AG09319 (cell line): ENCODE data around the gene ASCL5.

ENCODE experiments used
- DNase-seq: peaks from one replicate; pipeline ENCODE4 v3.0.0-alpha.2; 2010; ENCODE audit warnings: low read depth; ENCODE audit errors: extremely low read depth
- TF ChIP-seq, protein P1 (sequence below): IDR thresholded peaks from 2 replicates; pipeline ENCODE4 v1.5.1; 2011; ENCODE audit warnings: low read depth, mild to moderate bottlenecking, inconsistent platforms, low read length, moderate library complexity

The ASCL5 gene

GRCh38 chr1:201128962-201129361 lies 2.0 kb upstream of the ASCL5 start:
- TF ChIP-seq, protein P1, sequence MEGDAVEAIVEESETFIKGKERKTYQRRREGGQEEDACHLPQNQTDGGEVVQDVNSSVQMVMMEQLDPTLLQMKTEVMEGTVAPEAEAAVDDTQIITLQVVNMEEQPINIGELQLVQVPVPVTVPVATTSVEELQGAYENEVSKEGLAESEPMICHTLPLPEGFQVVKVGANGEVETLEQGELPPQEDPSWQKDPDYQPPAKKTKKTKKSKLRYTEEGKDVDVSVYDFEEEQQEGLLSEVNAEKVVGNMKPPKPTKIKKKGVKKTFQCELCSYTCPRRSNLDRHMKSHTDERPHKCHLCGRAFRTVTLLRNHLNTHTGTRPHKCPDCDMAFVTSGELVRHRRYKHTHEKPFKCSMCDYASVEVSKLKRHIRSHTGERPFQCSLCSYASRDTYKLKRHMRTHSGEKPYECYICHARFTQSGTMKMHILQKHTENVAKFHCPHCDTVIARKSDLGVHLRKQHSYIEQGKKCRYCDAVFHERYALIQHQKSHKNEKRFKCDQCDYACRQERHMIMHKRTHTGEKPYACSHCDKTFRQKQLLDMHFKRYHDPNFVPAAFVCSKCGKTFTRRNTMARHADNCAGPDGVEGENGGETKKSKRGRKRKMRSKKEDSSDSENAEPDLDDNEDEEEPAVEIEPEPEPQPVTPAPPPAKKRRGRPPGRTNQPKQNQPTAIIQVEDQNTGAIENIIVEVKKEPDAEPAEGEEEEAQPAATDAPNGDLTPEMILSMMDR, result no peak
- DNase-seq, result no peak

DNA sequence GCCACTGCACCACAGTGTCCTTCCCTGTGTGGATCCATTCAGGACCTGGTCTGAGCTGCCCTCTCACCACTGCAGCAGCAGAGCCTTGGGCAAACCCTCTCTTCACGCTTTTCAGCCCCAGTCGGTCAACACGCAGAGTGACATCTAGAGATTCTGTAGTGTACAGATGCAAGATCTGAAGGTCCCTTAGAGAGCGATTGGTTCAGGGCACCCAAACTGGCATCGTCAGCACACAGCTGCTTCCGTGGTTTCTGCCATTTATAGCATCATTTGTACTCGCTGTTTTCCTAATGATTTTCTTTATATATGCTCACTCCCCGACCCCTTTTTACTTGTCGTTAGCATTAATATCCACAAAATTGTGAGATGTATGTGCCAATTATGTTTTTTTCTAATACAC lies 1.5 kb upstream of the ASCL5 start:
- DNase-seq, result no peak

DNA sequence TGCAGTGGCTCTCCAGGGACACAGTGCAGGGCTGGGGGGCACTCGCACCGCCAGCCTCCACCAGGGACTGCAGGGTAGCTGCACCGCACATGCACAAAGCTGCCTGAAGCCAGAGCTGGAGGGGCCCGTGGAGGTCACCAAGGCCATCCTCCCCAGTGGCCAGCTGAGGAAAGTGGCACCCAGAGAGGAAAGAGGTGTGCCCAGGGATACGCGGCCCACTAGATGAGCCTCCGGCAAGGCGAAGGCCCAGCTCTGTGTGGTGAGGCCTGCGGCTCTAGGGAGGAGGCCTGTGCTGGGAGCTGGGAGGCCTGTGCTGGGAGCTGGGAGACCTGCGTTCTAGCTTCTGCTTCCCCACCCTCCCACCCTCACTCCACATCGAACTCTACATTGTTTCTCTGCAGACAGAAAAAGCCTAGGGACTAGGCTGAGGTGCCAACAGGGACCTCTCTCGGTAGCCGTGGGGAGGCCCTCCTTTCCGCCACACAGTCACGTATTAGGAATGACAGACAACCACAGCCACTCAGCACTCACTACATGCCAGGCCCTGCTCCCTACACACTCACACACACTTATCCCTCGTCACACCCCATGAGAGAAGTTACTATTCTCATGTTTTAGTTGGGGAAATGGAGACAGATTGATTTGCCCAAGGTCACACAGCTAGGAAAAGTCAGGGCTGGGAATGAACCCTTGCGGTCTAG lies 921 bp upstream of the ASCL5 start:
- TF ChIP-seq, protein P1, result no peak
- no peak for DNase-seq

More for the DNA sequence above, 1.5 kb upstream of the ASCL5 start:
- TF ChIP-seq, protein P1, result no peak

- no peak for DNase-seq
- TF ChIP-seq, protein P1, result no peak
Observed at GRCh38 chr1:201126463-201126831, 537 bp downstream of the ASCL5 start.

DNA sequence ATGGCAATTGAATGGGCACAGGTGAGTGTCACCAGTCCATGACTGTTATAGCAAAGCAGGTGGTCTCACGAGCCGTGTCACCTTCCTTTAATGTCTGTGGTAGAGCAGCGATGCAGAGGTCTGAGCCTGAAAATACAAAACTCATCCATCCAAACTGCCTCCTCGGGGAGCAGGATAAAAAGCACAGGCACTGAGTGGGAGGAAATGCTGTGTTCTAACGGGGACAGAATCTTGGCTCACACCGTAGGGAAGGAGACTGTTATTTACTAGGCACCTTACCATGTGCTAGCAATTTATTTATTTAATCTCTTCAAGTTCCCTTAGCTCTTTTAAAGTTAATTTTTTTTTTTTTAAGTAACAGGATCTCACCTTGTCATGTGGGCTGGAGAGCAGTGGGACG lies 1.2 kb downstream of the ASCL5 start:
- TF ChIP-seq, protein P1, result no peak

DNA sequence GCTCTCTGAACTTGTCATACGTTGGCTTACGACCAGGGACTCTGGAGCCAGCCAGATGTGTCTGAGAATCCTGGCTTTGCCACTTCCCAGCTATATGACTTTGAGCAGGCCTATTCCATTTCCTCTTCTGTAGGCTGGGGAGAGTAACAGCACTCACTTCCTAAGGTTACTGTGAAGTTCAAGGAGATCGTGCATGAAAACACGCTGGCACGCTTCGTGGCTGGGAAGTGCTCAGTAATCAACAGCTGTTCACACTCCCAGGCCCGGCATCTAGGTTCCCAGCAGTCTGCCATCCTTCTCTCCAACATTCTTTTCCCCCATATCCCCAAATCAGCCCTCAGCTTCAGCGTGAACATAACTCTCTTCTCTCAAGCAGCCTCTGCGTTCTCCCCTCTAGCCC lies 2.0 kb downstream of the ASCL5 start:
- TF ChIP-seq, protein P1, result no peak
- DNase-seq, result no peak

More for the DNA sequence above, 1.2 kb downstream of the ASCL5 start:
- DNase-seq, result no peak

- no peak for DNase-seq
- TF ChIP-seq, protein P1, result no peak
Observed at GRCh38 chr1:201123866-201124265, 3.1 kb downstream of the ASCL5 start.
